Activated T-helper 1 cell treated with anti-CD3 and anti-CD28 coated beads, Interleukin-12 subunit alpha, Interleukin-12 subunit beta, Interleukin-2, Interleukin-4 antibody, amounts not matched to agents 30 ng/mL and 10 ng/mL and 1 ng/mL, durations not matched to agents 14 hours and 24 hours and 36 hours (primary cell): Measurements from ENCODE around the gene DUOX2. TPM values are rescaled to one million over a fixed set of nuclear protein-coding genes. Genes with fewer than 3 reads are reported as not detected.
"Not testable (repeated sequence)": the region's sequence is repeated elsewhere in the genome, so short reads cannot be mapped to it uniquely, and the experiment has no call there.

Experiments used
- DNase-seq: peaks from one replicate; pipeline ENCODE4 v3.0.0; 2021; ENCODE audit warnings: low spot score
- H3K27ac Mint-ChIP-seq: one replicate; pipeline ENCODE4 v1.8.0; 2021; ENCODE audit warnings: mild to moderate bottlenecking, mixed read lengths
- H3K27me3 Mint-ChIP-seq: one replicate; pipeline ENCODE4 v1.8.0; 2022; ENCODE audit warnings: mild to moderate bottlenecking, moderate library complexity, mixed read lengths; ENCODE audit not compliant: insufficient read depth
- H3K36me3 Mint-ChIP-seq: one replicate; pipeline ENCODE4 v1.8.0; 2021; ENCODE audit warnings: low read depth, mixed read lengths
- H3K4me1 Mint-ChIP-seq: one replicate; pipeline ENCODE4 v1.8.0; 2021; ENCODE audit warnings: low read depth, mixed read lengths
- H3K4me3 Mint-ChIP-seq: one replicate; pipeline ENCODE4 v1.8.0; 2021; ENCODE audit warnings: mild to moderate bottlenecking, moderate library complexity, mixed read lengths
- H3K9me3 Mint-ChIP-seq: one replicate; pipeline ENCODE4 v1.8.0; 2021; ENCODE audit warnings: mixed read lengths
- intact Hi-C: fragments of 100-400 bp; cut with micrococcal nuclease; formaldehyde crosslinking; loops from one replicate; pipeline ENCODE4 v1.15.1; 2024
- total RNA-seq: library from RNA; stranded (reverse); gene quantifications from 2 replicates; pipeline ENCODE4 v1.2.3, GENCODE V29; 2022

DUOX2 gene
- total RNA-seq, 1 donor from 2014 or later = not detected

DNA sequence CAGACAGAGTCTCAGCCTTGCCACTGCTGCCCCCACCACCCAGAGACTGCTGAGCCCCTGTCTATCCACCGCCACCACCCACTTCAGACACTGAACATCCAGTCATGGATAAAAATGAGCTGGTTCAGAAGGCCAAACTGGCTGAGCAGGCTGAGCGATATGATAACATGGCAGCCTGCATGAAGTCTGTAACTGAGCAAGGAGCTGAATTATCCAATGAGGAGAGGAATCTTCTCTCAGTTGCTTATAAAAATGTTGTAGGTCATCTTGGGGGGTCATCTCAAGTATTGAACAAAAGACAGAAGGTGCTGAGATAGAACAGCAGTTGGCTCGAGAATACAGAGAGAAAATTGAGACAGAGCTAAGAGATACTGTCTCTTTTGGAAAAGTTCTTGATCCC, 61.3 kb downstream of the DUOX2 start:
- H3K4me1 Mint-ChIP-seq, DNase-seq, H3K27me3 Mint-ChIP-seq, H3K27ac Mint-ChIP-seq, intact Hi-C loops, H3K4me3 Mint-ChIP-seq: not testable (repeated sequence)
- Mint-ChIP-seq H3K9me3 (peaks cover 25% of the 10 kb centered on the region), H3K36me3 (peaks cover 15% of the 10 kb centered on the region)

DNA sequence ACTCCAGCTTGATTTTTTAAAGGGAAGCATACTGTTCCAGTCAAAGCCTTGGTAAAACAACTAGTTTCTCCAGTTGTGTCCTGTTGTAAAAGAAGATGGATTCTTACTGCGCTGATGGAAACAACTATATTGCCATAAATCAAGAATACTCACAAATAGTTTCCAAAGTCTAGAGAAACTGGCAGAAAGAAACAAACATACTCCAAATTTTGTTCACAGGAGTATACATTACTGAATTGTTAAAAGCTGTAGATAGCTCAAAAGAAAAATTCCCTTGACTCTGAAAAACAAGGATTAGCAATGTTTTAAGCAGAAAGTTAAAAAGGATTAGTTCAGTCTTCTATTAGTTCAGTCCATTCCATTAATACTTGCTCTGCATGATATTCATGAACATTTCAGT, 63.4 kb downstream of the DUOX2 start:
- no peaks in the 10 kb centered on the region for H3K4me1 Mint-ChIP-seq
- peaks cover 15% of the 10 kb centered on the region for H3K36me3 Mint-ChIP-seq
- intact Hi-C loops = no loop called here
- no peaks in the 10 kb centered on the region for H3K27me3 Mint-ChIP-seq
- no peak overlapping the region for H3K4me3 Mint-ChIP-seq
- peaks cover 25% of the 10 kb centered on the region for H3K9me3 Mint-ChIP-seq
- no peak overlapping the region for H3K27ac Mint-ChIP-seq
- DNase-seq = no peak

DNA sequence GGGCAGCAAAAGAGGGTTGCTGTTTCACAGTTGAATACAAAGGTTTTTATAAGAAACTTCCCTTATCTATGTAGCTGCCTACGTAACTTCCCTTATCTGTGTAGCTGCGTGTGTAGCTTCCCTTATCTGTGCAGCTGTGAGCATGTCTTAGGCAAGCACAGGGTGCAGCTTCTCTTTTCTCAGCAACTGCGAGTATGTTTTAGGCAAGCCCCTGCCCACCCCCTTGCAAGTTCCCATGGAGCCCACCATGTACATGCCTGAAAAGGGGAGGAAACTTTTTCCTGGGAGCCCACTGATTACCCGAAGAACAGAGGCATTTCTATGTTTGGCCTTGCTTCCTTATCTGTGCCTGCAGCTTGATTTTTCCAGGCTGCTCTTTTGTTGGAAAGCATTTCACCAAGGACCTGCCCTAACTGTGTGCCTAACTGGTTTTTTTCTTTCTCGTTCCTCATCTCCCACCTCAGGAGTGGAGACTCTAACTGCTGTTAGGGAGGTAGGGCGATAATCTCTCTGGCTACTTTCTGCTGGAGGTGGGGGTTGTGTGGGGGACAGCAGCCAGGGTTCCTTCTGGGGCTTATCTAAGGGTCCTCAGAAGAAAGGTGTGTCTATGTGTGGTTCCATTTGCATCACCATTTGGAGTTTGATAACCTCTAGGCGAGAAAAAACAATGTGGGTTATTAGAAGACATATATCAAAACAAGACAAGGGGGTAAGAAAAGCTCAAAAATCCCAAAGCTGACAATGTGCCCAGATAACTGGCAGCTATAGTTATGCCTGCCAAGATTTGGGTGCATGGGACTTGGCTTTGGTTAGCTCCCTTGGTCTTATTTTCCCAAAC, 65.0 kb downstream of the DUOX2 start:
- H3K9me3 Mint-ChIP-seq = peaks cover 25% of the 10 kb centered on the region
- H3K27ac Mint-ChIP-seq = no peak overlapping the region
- no peaks in the 10 kb centered on the region for H3K4me1 Mint-ChIP-seq
- no peak overlapping the region for H3K4me3 Mint-ChIP-seq
- DNase-seq = no peak
- intact Hi-C loops = no loop called here
- H3K27me3 Mint-ChIP-seq = no peaks in the 10 kb centered on the region
- peaks cover 15% of the 10 kb centered on the region for H3K36me3 Mint-ChIP-seq

- H3K27ac Mint-ChIP-seq, H3K4me1 Mint-ChIP-seq, H3K4me3 Mint-ChIP-seq, intact Hi-C loops, H3K27me3 Mint-ChIP-seq, DNase-seq: not testable (repeated sequence)
- peaks cover 25% of the 10 kb centered on the region for H3K9me3 Mint-ChIP-seq
- peaks cover 15% of the 10 kb centered on the region for H3K36me3 Mint-ChIP-seq
These were observed 65.6 kb downstream of the DUOX2 start for GRCh38 chr15:45048449-45048793.

DNA sequence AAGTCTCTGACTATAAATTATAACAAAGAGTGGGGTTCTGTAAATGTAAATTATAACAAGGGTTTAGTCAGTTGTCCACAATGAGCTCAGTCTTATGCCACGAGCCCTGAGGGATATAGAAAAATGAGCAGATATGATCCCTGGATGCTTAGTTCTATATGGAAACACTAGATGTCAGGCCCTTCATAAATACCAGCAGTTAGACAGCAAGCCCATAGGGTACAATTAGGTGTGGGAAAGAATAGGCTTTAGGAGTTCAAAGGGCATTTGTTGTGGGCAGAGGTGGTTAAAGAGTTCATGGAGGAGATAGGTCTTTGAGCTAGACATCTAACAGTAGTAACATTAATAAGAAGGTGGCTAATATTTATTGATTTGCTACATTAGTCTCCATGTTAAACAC, 69.7 kb downstream of the DUOX2 start:
- H3K4me1 Mint-ChIP-seq, H3K27ac Mint-ChIP-seq, H3K4me3 Mint-ChIP-seq, intact Hi-C loops, H3K36me3 Mint-ChIP-seq, H3K27me3 Mint-ChIP-seq, DNase-seq: not testable (repeated sequence)
- H3K9me3 Mint-ChIP-seq = peaks cover 10% of the 10 kb centered on the region

GRCh38 chr15:45042859-45043258, 71.1 kb downstream of the DUOX2 start:
- H3K9me3 Mint-ChIP-seq, intact Hi-C loops, H3K36me3 Mint-ChIP-seq, H3K27me3 Mint-ChIP-seq, H3K27ac Mint-ChIP-seq, DNase-seq, H3K4me1 Mint-ChIP-seq, H3K4me3 Mint-ChIP-seq: not testable (repeated sequence)

Other genes starting within 250 kb of the DUOX2 start
- gene TERB2, start 157.5 kb downstream of the DUOX2 start, total RNA-seq = not detected in 2 replicates
- 19.9 and 21.5 TPM in 2 replicates for gene SORD, start 91.0 kb downstream of the DUOX2 start, total RNA-seq
- not detected in 2 replicates for gene DUOXA2, start 154 bp upstream of the DUOX2 start, total RNA-seq
- gene DUOXA1, start 15.7 kb upstream of the DUOX2 start, total RNA-seq = 0.37 TPM in 1 of 2 replicates, not detected in the other
- 0.10 and 0.13 TPM in 2 replicates for gene DUOX1, start 15.8 kb upstream of the DUOX2 start, total RNA-seq
- 14.5 and 16.3 TPM in 2 replicates for gene SHF, start 73.8 kb upstream of the DUOX2 start, total RNA-seq
- gene SLC28A2, start 138.1 kb upstream of the DUOX2 start, total RNA-seq = not detected in 2 replicates